GM19324 (cell line): ENCODE measurements around the gene FNTB.

Source experiments
- ATAC-seq: cut with Tn5 transposase; IDR thresholded peaks from one replicate; pipeline ENCODE4 v1.9.1; 2021; ENCODE audit warnings: mild to moderate bottlenecking, moderate library complexity; ENCODE audit not compliant: unreplicated experiment, low FRiP score

The FNTB gene

DNA sequence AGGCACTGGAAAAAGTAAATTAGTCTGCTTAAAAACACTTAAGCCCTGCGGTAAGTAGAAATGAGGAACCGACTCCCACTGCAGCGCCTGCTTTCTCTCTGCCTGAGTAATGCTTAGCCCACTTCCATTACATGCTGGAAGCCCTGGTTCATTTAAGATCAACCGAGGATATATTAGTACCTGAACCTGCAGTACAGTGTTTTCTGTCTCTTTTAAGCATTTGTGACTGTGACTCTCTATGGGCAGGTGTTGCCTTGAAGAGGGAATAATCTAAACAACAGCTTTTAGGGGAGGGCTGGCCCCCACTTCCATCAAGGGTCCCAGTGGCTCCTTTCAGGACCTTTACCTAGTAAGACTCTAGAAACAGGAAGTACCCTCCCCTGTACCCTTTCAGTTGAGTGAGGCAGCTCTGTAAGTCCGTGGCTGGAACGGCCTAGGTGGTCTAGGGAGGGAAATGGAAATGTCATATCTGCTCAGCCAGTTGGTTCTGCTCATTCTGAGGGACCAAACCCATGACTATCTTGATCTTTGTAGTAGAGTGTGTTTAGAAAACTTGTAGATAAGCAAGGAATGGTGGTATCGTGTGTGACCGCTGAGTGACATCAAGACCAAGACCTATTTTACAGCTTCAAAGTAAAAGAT is 56.2 kb downstream of the FNTB start:
- no peak for ATAC-seq

- ATAC-seq, result no peak
Measured at GRCh38 chr14:65043893-65044595, 57.3 kb downstream of the FNTB start.

GRCh38 chr14:65044596-65044959 is 57.9 kb downstream of the FNTB start:
- no peak for ATAC-seq

- no peak for ATAC-seq
Measured at GRCh38 chr14:65045006-65045405, 58.3 kb downstream of the FNTB start.

DNA sequence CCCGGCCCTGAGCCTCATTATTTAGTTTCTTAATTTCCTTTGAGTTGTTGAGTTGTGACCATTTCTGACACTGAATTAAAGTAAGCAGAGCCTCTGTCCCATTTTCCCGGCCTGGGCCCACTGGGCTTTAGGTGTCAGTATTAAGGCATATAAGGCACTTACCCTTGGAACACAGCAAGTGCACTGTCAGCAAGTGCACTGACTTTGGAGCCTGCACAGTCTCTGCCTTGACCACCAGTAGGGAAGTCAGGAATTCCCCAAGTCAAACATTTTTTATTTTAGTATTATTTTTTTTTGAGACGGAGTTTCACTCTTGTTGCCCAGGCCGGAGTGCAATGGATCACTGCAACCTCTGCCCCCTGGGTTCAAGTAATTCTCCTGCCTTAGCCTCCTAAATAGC is 59.0 kb downstream of the FNTB start:
- ATAC-seq, result no peak

DNA sequence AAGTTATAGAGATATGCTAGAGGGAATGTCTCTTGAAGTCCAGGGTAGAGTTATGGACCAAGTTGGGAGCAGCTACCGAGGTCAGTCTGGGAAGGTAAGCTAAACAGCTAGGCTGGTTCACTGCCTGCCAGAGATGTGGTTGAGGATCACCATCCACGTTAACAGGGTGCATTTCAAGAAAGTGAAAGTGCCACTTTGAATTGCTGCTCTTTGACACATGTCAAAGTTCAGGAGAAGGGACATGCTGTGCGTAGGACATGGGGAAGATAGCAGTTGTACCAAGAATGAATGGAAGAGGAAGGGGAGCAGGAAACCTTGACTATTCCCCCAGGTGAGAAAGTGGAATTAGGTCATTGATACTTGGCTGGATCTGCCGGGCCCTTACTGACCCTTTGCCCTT is 66.1 kb downstream of the FNTB start:
- ATAC-seq, result no peak

DNA sequence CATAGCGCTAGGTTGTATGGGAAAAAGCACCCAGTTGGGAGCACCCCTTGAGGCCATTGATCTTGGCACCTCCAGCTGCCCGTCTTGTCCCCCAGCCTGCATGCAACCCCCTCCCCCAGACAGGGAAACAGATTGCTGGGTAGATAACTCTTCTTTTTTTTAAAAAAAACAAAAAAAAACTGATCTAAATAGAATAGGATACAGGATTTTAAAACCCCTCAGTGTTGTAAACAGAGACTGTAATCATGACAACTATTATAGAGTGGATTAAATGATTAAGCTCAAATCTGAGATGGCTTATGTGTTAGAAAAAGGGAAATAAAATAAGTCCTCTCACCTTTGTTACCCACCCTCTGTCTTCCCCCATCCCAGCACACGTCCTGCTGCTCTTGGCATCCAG is 66.8 kb downstream of the FNTB start:
- no peak for ATAC-seq

- no peak for ATAC-seq
Measured at GRCh38 chr14:65054471-65055085, 67.9 kb downstream of the FNTB start.

GRCh38 chr14:65057695-65058094 is 71.0 kb downstream of the FNTB start:
- no peak for ATAC-seq

GRCh38 chr14:65062096-65063075 is 75.7 kb downstream of the FNTB start:
- no peak for ATAC-seq

- no peak for ATAC-seq
Measured at GRCh38 chr14:65065719-65066118, 79.0 kb downstream of the FNTB start.

DNA sequence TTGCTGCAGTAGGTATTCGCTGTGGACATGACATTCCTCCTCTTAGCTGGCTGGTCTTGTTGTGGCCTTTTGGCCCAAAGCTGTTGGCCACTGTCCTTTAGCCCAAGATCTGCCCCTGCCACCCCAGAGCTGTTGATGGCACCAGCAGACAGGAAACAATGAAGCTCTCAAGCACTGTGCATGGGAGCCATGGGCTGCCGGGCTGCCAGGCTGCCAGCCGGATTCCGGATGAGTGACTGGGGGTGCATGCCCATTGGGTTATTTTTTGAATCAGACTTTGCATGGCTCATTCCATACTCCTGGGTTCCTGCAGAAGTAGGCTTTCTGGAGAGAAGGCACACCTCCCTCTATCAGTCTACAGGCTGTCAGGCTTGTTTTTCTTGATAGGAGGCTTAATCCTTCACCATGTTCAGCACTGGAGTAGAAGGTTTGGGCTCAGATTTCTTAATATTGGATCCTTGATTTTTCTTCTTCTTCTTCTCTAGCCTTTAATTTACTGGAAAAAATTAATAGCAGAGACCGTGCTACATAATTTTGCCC is 83.2 kb downstream of the FNTB start:
- ATAC-seq, result no peak

GRCh38 chr14:65070471-65070976 is 83.8 kb downstream of the FNTB start:
- no peak for ATAC-seq

DNA sequence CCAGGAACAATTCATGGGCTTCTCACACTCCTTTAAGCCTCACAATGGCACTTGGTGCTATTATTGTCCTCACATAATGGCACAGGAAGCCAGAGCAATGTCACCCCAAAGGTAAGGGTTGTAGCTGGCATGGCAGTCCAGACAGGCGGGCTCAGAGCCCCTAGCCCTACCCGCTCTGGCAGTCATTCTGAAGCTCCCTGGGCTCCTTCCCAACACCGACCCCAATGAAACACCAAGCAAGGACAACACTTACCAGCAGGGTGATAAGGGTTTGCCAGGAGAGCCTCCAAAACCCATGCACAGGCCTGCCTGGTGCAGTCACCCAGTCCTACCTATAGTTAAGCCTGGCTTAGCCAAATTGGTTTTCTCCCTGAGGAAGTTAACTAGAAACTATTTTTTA is 84.8 kb downstream of the FNTB start:
- no peak for ATAC-seq

GRCh38 chr14:65072256-65072655 is 85.6 kb downstream of the FNTB start:
- no peak for ATAC-seq

DNA sequence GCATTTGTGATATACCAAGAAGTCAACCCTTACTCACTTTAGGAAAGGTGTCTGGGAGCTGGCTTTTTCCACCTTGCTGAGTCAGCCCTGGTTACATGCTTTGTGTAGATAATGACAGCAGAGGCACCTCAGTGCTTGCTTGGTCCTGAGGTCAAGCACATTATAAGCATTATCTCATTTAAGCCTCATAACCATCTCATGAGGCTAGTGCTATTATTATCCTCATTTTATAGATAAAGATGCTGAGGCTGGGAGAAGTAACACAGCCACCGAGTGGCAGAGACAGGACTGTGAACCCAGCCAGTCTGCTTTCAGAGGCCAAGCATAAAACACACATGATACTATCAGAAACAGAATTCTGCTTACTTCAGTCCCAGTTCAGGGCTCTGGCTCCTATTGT is 86.2 kb downstream of the FNTB start:
- no peak for ATAC-seq

DNA sequence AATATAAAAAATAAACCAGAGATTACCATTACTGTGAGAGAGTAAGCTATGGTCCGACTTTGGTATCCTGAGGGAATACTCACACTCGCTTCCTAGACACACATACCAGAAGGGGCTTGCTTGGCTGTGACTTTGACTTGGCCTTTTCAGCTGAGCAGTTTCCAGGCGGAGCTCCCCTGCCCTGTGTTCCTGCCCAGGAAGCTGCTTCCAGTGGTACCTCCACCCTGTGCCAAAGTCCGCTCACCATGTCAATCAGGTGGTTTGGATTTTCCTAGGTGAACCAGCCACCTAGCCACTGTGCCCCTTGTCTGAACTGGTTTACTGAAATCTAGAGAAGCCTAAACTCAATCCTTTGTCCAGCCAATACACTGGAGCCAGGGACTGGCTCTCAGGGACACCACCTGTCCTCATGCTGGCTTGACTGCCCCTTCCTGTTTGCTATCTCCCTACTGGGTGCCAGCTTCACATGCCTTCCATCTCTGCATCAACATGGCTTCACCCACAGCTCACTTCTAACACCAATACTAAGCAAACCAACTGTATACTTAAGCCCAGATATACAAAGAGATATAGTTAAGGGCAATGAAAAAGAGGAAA is 87.0 kb downstream of the FNTB start:
- no peak for ATAC-seq

DNA sequence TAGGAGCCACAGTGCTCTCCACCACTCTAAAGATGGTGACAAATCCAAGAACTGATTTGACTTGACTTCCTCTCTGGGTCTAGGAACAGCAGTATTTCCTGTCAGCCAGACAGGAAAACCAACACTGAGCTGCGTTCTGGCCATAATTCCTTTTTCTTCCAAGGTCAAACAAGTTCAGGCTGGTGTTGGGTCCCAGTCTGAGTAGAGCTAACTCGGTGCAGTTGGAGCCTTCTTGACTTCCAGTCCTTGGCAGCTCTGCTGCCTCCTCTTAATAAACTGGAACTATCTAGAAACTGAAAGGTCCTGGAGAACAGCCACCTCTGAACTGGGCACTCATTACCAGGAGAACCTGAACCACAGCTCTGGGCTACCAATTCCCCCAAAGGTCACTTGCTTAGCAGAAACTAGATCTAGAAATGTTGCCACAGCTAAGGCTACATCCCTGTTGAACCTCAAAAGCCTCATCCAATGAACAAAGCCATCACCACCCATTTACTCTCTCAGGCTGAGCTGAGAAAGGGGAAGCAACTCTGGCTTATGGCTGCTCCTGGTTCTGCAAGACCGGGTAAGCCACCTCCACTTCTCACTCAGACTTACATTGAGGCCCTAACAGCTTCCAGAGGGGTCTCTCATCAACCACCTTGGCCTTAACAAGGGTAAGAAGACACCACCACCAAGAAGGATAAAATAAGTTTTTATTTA is 87.9 kb downstream of the FNTB start:
- no peak for ATAC-seq

DNA sequence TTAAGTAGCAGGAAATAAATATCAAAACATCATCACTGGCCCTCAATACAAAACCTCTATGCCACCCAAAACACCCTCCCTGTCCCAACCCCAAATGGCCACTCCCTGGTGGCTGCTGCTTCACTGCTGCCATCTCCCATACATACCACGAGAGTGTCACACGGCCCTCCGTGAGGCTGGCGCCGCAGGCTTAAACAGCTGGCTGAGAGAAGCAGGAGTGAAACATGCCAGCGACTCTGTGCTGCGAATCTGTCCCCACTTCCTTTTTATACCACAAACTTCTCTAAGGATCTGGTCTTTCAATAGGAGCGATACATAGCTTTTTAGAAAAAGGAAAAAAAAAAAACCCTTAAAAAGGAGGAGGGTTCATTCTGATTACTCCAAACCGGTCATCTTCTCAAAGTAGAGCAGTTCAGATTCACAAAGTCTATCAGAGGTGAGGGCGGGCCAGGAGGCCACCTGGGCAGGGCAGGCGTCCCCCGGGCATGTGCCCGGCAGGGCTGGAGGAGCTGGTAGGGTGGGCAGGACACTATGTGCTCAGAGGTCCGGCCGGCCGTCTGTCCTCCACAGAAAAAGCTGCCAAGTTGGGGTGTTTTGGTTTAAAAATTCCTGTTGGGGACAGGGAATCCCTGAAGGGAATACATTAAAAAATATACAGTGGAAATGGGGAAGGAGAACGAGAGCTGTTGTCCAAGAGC is 89.1 kb downstream of the FNTB start:
- no peak for ATAC-seq
